Panc1 (cell line): ENCODE measurements around the gene RNF220.

Experiments used
- POLR2AphosphoS5 ChIP-seq: IDR thresholded peaks from 2 replicates; pipeline ENCODE4 v1.6.1; 2012; ENCODE audit warnings: mild to moderate bottlenecking, low read depth, low read length, moderate library complexity
- SIN3A ChIP-seq: IDR thresholded peaks from 2 replicates; pipeline ENCODE4 v1.6.1; 2012; ENCODE audit warnings: low read depth, mild to moderate bottlenecking, low read length, moderate library complexity, borderline replicate concordance; ENCODE audit not compliant: insufficient read depth
- TCF7L2 ChIP-seq: IDR thresholded peaks from 2 replicates; pipeline ENCODE4 v1.6.1; 2011; ENCODE audit warnings: mild to moderate bottlenecking, low read depth, low read length, inconsistent platforms
- TF ChIP-seq, protein P1 (sequence below): fragments of 450-650 bp; IDR thresholded peaks from 2 replicates; pipeline ENCODE4 v1.5.1; 2017; ENCODE audit warnings: mild to moderate bottlenecking
- TF ChIP-seq, protein P2 (sequence below), 2 experiments: IDR thresholded peaks; 2 replicates each; pipeline ENCODE4 v1.6.1; 2011 to 2012; ENCODE audit warnings: low read depth in 2 of 2, control low read depth in 1 of 2, low read length in 1 of 2, mild to moderate bottlenecking in 1 of 2, moderate library complexity in 1 of 2; ENCODE audit not compliant: insufficient read depth in 1 of 2

DNA sequence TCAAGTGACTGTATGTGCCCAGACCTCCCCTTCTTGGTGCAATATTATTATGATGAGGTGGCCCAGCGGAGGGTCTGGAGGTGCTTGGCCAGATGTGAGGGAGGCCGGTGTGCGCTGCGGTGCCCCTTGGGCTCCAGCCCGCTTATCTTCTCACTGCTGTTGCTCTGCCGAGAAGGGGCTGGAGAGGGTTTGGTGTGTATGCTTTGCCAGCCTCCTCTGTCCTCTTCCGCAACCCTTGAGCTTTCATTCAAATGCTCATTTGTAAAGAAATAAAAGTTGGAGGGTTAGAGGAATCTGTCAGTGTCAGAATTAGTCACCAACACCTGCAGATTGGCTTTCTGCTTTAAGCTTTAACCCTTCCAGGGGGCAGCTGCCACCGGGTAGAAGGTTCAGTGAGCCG, 19.7 kb downstream of the RNF220 start:
- TF ChIP-seq, protein P1, sequence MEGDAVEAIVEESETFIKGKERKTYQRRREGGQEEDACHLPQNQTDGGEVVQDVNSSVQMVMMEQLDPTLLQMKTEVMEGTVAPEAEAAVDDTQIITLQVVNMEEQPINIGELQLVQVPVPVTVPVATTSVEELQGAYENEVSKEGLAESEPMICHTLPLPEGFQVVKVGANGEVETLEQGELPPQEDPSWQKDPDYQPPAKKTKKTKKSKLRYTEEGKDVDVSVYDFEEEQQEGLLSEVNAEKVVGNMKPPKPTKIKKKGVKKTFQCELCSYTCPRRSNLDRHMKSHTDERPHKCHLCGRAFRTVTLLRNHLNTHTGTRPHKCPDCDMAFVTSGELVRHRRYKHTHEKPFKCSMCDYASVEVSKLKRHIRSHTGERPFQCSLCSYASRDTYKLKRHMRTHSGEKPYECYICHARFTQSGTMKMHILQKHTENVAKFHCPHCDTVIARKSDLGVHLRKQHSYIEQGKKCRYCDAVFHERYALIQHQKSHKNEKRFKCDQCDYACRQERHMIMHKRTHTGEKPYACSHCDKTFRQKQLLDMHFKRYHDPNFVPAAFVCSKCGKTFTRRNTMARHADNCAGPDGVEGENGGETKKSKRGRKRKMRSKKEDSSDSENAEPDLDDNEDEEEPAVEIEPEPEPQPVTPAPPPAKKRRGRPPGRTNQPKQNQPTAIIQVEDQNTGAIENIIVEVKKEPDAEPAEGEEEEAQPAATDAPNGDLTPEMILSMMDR, result no peak
- TF ChIP-seq POLR2AphosphoS5 (no peak), SIN3A (no peak), TCF7L2 (no peak)
- TF ChIP-seq, protein P2, sequence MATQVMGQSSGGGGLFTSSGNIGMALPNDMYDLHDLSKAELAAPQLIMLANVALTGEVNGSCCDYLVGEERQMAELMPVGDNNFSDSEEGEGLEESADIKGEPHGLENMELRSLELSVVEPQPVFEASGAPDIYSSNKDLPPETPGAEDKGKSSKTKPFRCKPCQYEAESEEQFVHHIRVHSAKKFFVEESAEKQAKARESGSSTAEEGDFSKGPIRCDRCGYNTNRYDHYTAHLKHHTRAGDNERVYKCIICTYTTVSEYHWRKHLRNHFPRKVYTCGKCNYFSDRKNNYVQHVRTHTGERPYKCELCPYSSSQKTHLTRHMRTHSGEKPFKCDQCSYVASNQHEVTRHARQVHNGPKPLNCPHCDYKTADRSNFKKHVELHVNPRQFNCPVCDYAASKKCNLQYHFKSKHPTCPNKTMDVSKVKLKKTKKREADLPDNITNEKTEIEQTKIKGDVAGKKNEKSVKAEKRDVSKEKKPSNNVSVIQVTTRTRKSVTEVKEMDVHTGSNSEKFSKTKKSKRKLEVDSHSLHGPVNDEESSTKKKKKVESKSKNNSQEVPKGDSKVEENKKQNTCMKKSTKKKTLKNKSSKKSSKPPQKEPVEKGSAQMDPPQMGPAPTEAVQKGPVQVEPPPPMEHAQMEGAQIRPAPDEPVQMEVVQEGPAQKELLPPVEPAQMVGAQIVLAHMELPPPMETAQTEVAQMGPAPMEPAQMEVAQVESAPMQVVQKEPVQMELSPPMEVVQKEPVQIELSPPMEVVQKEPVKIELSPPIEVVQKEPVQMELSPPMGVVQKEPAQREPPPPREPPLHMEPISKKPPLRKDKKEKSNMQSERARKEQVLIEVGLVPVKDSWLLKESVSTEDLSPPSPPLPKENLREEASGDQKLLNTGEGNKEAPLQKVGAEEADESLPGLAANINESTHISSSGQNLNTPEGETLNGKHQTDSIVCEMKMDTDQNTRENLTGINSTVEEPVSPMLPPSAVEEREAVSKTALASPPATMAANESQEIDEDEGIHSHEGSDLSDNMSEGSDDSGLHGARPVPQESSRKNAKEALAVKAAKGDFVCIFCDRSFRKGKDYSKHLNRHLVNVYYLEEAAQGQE (IDR thresholded peaks at IDR 0.05; ENCODE audit: insufficient read depth in 1 of 2, low read depth in 2 of 2, low read length in 1 of 2), result no peak
